GM23338 (cell line): ENCODE measurements around the gene RPL12. TPM values are rescaled to one million over a fixed set of nuclear protein-coding genes. Genes with fewer than 3 reads are reported as not detected.

Experiments
- ATAC-seq: fragments of 200-7000 bp; cut with Tn5 transposase; 3 replicates; pipeline ENCODE4 v1.9.1; 2020
- DNase-seq: peaks from one replicate; pipeline ENCODE4 v3.0.0-alpha.2; 2015; ENCODE audit warnings: low spot score
- H2AFZ ChIP-seq: fragments of 200-600 bp; sonication (generic); 2 replicates; pipeline ENCODE4 v1.8.0; 2016; ENCODE audit warnings: antibody characterized with exemption, mild to moderate bottlenecking, moderate library complexity
- H3F3A ChIP-seq: fragments of 200-600 bp; sonication (generic); replicated peaks from 2 replicates; pipeline ENCODE4 v1.8.0; 2017; ENCODE audit warnings: antibody characterized with exemption, mixed run types, low read depth
- H3K27ac ChIP-seq: fragments of 200-600 bp; sonication (generic); 2 replicates; pipeline ENCODE4 v1.6.1; 2016; ENCODE audit warnings: low read depth
- H3K27me3 ChIP-seq: fragments of 200-600 bp; sonication (generic); 2 replicates; pipeline ENCODE4 v1.8.0; 2016; ENCODE audit warnings: mild to moderate bottlenecking, mixed run types, moderate library complexity; ENCODE audit not compliant: insufficient read depth
- H3K36me3 ChIP-seq: fragments of 200-600 bp; sonication (generic); 2 replicates; pipeline ENCODE4 v1.8.0; 2016; ENCODE audit warnings: mild to moderate bottlenecking; ENCODE audit not compliant: insufficient read depth
- H3K4me1 ChIP-seq: fragments of 200-600 bp; sonication (generic); 2 replicates; pipeline ENCODE4 v1.8.0; 2016; ENCODE audit warnings: mild to moderate bottlenecking, moderate library complexity; ENCODE audit not compliant: insufficient read depth
- H3K4me2 ChIP-seq: fragments of 200-600 bp; sonication (generic); 2 replicates; pipeline ENCODE4 v1.7.1; 2017; ENCODE audit warnings: mixed run types
- H3K4me3 ChIP-seq: fragments of 200-600 bp; sonication (generic); 2 replicates; pipeline ENCODE4 v1.6.1; 2016; ENCODE audit warnings: mixed run types
- H3K79me2 ChIP-seq: fragments of 200-600 bp; sonication (generic); replicated peaks from 2 replicates; pipeline ENCODE4 v1.8.0; 2017; ENCODE audit warnings: mild to moderate bottlenecking; ENCODE audit not compliant: insufficient read depth
- H3K9me2 ChIP-seq: fragments of 200-600 bp; sonication (generic); 2 replicates; pipeline ENCODE4 v1.8.0; 2017; ENCODE audit not compliant: insufficient read depth
- H4K20me1 ChIP-seq: fragments of 200-600 bp; sonication (generic); replicated peaks from 2 replicates; pipeline ENCODE4 v1.8.0; 2017; ENCODE audit warnings: mild to moderate bottlenecking; ENCODE audit not compliant: insufficient read depth
- H3K27ac Mint-ChIP-seq: 2 replicates; pipeline ENCODE4 v1.8.0; 2020; ENCODE audit warnings: inconsistent platforms, mild to moderate bottlenecking, moderate library complexity, mixed read lengths
- H3K27me3 Mint-ChIP-seq: 3 replicates; pipeline ENCODE4 v1.8.0; 2022; ENCODE audit warnings: low read depth, mild to moderate bottlenecking, moderate library complexity, mixed read lengths, inconsistent platforms; ENCODE audit not compliant: insufficient read depth, poor library complexity
- H3K36me3 Mint-ChIP-seq: 3 replicates; pipeline ENCODE4 v1.8.0; 2021; ENCODE audit warnings: low read depth, mild to moderate bottlenecking, inconsistent platforms, moderate library complexity, mixed read lengths
- H3K4me1 Mint-ChIP-seq: 3 replicates; pipeline ENCODE4 v1.8.0; 2020; ENCODE audit warnings: mild to moderate bottlenecking, inconsistent platforms, mixed read lengths
- H3K4me3 Mint-ChIP-seq: 3 replicates; pipeline ENCODE4 v1.8.0; 2021; ENCODE audit warnings: moderate library complexity, mild to moderate bottlenecking, inconsistent platforms, mixed read lengths
- H3K9me3 Mint-ChIP-seq: 3 replicates; pipeline ENCODE4 v1.8.0; 2020; ENCODE audit warnings: moderate library complexity, mild to moderate bottlenecking, inconsistent platforms, mixed read lengths
- CREB1 ChIP-seq: fragments of 250-450 bp; sonication (Bioruptor Pico); IDR thresholded peaks from 2 replicates; pipeline ENCODE4 v1.5.0; 2020; ENCODE audit warnings: low read depth, mild to moderate bottlenecking, moderate library complexity
- EZH2 ChIP-seq: fragments of 200-600 bp; sonication (generic); IDR thresholded peaks from one replicate; pipeline ENCODE4 v1.8.0; 2017; ENCODE audit warnings: antibody characterized with exemption, mild to moderate bottlenecking, low read depth; ENCODE audit not compliant: unreplicated experiment
- EZH2phosphoT487 ChIP-seq: fragments of 200-600 bp; sonication (generic); IDR thresholded peaks from one replicate; pipeline ENCODE4 v1.8.1; 2018; ENCODE audit warnings: antibody characterized with exemption; ENCODE audit not compliant: unreplicated experiment
- JUNB ChIP-seq: IDR thresholded peaks from one replicate; pipeline ENCODE4 v1.6.1; 2016; ENCODE audit warnings: antibody characterized with exemption; ENCODE audit not compliant: unreplicated experiment
- NANOG ChIP-seq: IDR thresholded peaks from 2 replicates; pipeline ENCODE4 v1.6.1; 2016; ENCODE audit warnings: antibody characterized with exemption, borderline replicate concordance
- POLR2AphosphoS5 ChIP-seq: IDR thresholded peaks from 2 replicates; pipeline ENCODE4 v1.6.1; 2016; ENCODE audit warnings: antibody characterized with exemption, low read depth
- STAT1 ChIP-seq: IDR thresholded peaks from one replicate; pipeline ENCODE4 v1.6.1; 2016; ENCODE audit warnings: antibody characterized with exemption; ENCODE audit not compliant: unreplicated experiment
- ZNF114 ChIP-seq: fragments of 250-450 bp; sonication (Bioruptor Pico); IDR thresholded peaks from 2 replicates; pipeline ENCODE4 v1.5.0; 2020; ENCODE audit warnings: mild to moderate bottlenecking, moderate library complexity
- ZNF331 ChIP-seq: fragments of 250-450 bp; sonication (Bioruptor Pico); IDR thresholded peaks from 2 replicates; pipeline ENCODE4 v1.5.0; 2020; ENCODE audit warnings: low read depth, mild to moderate bottlenecking, moderate library complexity
- polyA plus RNA-seq: library from polyadenylated mRNA; unstranded; fragments of >200 nt; fragmentation: Nextera tagmentation; extraction: Ambion mirVana; gene quantifications from 2 replicates; pipeline ENCODE4 v1.2.1, GENCODE V29; 2016
- total RNA-seq: library from RNA; depleted of rRNA; stranded (reverse); fragments of >200 nt; shearing (Covaris generic); gene quantifications from 2 replicates; pipeline ENCODE4 v1.2.3, GENCODE V29; 2014
- TF ChIP-seq, protein P1 (sequence below), 2 experiments: fragments of 200-600 bp in 1 of 2; sonication (generic) in 1 of 2; conservative IDR thresholded peaks; 2 replicates each; pipeline versions ENCODE4 v1.5.1 to v1.6.1; 2016 to 2017; ENCODE audit warnings: antibody characterized with exemption in 2 of 2, low read depth in 2 of 2, mild to moderate bottlenecking in 2 of 2, moderate library complexity in 1 of 2
- TF ChIP-seq, protein P2 (sequence below): IDR thresholded peaks from 2 replicates; pipeline ENCODE4 v1.6.1; 2016; ENCODE audit warnings: antibody characterized with exemption
- TF ChIP-seq, protein P3 (sequence below): fragments of 250-450 bp; sonication (Bioruptor Pico); IDR thresholded peaks from 2 replicates; pipeline ENCODE4 v1.5.0; 2020; ENCODE audit warnings: mild to moderate bottlenecking, moderate library complexity
- TF ChIP-seq, protein P4 (sequence below): IDR thresholded peaks from one replicate; pipeline ENCODE4 v1.6.1; 2018; ENCODE audit warnings: antibody characterized with exemption; ENCODE audit not compliant: unreplicated experiment

RPL12 gene
- total and polyA plus RNA-seq, 2 experiments from 2014 or later, result 2,121 to 2,596 TPM

DNA sequence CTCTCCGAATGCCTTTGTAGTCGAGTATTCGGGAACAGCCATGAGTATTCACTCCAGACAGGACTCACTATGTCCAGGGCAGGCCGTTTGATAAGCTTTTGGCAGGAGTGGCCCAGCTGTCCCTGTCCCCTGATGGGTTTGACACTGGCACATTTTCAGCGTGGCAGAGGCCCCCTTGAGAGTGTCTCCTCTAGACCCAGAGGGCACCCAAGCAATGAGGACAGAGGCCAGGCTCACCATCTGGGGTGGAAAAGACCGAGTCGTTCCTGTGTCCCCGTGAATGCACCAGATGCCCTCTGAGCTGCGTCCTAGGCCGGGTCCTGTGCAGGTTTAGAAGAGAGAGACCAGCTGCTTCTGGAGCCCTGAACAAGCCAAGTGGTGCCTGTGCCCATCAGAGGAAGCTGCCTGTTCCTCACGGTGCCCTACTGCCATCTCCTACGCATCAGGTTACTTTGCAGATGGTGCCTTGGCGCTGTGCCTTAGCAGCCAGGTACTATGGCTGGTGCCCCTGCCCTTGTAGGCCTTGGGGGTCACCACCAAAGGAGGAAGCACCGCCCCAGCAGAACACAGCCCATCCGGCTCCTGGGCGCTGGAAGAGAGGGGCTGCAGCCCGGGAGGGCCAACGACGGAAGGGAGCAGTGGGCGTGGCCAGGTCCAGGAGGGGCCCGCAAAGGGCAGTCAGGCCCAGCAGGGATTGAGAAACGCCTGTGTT is 42.5 kb upstream of the RPL12 start:
- no peak overlapping the region for H3K4me3 ChIP-seq
- H3K4me3 Mint-ChIP-seq, result no peak overlapping the region
- no peak overlapping the region for H2AFZ ChIP-seq
- peaks cover 17% of the 10 kb centered on the region; the same call in 2 of the 3 replicates for H3K36me3 Mint-ChIP-seq
- H3F3A ChIP-seq, result no peaks in the 10 kb centered on the region
- H3K27me3 ChIP-seq, result no peaks in the 10 kb centered on the region
- H3K27me3 Mint-ChIP-seq, result peaks cover 6% of the 10 kb centered on the region
- peaks cover 5% of the 10 kb centered on the region for H3K4me1 Mint-ChIP-seq
- no peaks in the 10 kb centered on the region; the same call in 1 of the 2 replicates for H3K36me3 ChIP-seq
- H3K4me2 ChIP-seq, result no peak overlapping the region
- DNase-seq (no peak), ATAC-seq (no peak)
- H4K20me1 ChIP-seq, result no peaks in the 10 kb centered on the region; the same call in 1 of the 2 replicates
- H3K4me1 ChIP-seq, result no peaks in the 10 kb centered on the region
- TF ChIP-seq, protein P1, sequence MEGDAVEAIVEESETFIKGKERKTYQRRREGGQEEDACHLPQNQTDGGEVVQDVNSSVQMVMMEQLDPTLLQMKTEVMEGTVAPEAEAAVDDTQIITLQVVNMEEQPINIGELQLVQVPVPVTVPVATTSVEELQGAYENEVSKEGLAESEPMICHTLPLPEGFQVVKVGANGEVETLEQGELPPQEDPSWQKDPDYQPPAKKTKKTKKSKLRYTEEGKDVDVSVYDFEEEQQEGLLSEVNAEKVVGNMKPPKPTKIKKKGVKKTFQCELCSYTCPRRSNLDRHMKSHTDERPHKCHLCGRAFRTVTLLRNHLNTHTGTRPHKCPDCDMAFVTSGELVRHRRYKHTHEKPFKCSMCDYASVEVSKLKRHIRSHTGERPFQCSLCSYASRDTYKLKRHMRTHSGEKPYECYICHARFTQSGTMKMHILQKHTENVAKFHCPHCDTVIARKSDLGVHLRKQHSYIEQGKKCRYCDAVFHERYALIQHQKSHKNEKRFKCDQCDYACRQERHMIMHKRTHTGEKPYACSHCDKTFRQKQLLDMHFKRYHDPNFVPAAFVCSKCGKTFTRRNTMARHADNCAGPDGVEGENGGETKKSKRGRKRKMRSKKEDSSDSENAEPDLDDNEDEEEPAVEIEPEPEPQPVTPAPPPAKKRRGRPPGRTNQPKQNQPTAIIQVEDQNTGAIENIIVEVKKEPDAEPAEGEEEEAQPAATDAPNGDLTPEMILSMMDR (conservative IDR thresholded peaks at IDR 0.05; ENCODE audit: low read depth in 2 of 2), result no peak
- TF ChIP-seq, protein P2, sequence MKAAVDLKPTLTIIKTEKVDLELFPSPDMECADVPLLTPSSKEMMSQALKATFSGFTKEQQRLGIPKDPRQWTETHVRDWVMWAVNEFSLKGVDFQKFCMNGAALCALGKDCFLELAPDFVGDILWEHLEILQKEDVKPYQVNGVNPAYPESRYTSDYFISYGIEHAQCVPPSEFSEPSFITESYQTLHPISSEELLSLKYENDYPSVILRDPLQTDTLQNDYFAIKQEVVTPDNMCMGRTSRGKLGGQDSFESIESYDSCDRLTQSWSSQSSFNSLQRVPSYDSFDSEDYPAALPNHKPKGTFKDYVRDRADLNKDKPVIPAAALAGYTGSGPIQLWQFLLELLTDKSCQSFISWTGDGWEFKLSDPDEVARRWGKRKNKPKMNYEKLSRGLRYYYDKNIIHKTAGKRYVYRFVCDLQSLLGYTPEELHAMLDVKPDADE, result no peak
- TF ChIP-seq CREB1 (CRISPR knock-in tag), result no peak
- TF ChIP-seq EZH2, result no peak
- no peak for TF ChIP-seq ZNF331 (CRISPR knock-in tag)
- TF ChIP-seq ZNF114 (CRISPR knock-in tag), result no peak
- TF ChIP-seq, protein P3, sequence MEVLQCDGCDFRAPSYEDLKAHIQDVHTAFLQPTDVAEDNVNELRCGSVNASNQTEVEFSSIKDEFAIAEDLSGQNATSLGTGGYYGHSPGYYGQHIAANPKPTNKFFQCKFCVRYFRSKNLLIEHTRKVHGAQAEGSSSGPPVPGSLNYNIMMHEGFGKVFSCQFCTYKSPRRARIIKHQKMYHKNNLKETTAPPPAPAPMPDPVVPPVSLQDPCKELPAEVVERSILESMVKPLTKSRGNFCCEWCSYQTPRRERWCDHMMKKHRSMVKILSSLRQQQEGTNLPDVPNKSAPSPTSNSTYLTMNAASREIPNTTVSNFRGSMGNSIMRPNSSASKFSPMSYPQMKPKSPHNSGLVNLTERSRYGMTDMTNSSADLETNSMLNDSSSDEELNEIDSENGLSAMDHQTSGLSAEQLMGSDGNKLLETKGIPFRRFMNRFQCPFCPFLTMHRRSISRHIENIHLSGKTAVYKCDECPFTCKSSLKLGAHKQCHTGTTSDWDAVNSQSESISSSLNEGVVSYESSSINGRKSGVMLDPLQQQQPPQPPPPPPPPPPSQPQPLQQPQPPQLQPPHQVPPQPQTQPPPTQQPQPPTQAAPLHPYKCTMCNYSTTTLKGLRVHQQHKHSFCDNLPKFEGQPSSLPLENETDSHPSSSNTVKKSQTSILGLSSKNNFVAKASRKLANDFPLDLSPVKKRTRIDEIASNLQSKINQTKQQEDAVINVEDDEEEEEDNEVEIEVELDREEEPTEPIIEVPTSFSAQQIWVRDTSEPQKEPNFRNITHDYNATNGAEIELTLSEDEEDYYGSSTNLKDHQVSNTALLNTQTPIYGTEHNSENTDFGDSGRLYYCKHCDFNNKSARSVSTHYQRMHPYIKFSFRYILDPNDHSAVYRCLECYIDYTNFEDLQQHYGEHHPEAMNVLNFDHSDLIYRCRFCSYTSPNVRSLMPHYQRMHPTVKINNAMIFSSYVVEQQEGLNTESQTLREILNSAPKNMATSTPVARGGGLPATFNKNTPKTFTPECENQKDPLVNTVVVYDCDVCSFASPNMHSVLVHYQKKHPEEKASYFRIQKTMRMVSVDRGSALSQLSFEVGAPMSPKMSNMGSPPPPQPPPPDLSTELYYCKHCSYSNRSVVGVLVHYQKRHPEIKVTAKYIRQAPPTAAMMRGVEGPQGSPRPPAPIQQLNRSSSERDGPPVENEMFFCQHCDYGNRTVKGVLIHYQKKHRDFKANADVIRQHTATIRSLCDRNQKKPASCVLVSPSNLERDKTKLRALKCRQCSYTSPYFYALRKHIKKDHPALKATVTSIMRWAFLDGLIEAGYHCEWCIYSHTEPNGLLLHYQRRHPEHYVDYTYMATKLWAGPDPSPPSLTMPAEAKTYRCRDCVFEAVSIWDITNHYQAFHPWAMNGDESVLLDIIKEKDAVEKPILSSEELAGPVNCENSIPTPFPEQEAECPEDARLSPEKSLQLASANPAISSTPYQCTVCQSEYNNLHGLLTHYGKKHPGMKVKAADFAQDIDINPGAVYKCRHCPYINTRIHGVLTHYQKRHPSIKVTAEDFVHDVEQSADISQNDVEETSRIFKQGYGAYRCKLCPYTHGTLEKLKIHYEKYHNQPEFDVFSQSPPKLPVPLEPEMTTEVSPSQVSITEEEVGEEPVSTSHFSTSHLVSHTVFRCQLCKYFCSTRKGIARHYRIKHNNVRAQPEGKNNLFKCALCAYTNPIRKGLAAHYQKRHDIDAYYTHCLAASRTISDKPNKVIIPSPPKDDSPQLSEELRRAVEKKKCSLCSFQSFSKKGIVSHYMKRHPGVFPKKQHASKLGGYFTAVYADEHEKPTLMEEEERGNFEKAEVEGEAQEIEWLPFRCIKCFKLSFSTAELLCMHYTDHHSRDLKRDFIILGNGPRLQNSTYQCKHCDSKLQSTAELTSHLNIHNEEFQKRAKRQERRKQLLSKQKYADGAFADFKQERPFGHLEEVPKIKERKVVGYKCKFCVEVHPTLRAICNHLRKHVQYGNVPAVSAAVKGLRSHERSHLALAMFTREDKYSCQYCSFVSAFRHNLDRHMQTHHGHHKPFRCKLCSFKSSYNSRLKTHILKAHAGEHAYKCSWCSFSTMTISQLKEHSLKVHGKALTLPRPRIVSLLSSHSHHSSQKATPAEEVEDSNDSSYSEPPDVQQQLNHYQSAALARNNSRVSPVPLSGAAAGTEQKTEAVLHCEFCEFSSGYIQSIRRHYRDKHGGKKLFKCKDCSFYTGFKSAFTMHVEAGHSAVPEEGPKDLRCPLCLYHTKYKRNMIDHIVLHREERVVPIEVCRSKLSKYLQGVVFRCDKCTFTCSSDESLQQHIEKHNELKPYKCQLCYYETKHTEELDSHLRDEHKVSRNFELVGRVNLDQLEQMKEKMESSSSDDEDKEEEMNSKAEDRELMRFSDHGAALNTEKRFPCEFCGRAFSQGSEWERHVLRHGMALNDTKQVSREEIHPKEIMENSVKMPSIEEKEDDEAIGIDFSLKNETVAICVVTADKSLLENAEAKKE (CRISPR knock-in tag), result no peak
- no peak for TF ChIP-seq POLR2AphosphoS5
- TF ChIP-seq EZH2phosphoT487, result no peak
- TF ChIP-seq NANOG, result no peak
- no peak for TF ChIP-seq STAT1
- TF ChIP-seq, protein P4, sequence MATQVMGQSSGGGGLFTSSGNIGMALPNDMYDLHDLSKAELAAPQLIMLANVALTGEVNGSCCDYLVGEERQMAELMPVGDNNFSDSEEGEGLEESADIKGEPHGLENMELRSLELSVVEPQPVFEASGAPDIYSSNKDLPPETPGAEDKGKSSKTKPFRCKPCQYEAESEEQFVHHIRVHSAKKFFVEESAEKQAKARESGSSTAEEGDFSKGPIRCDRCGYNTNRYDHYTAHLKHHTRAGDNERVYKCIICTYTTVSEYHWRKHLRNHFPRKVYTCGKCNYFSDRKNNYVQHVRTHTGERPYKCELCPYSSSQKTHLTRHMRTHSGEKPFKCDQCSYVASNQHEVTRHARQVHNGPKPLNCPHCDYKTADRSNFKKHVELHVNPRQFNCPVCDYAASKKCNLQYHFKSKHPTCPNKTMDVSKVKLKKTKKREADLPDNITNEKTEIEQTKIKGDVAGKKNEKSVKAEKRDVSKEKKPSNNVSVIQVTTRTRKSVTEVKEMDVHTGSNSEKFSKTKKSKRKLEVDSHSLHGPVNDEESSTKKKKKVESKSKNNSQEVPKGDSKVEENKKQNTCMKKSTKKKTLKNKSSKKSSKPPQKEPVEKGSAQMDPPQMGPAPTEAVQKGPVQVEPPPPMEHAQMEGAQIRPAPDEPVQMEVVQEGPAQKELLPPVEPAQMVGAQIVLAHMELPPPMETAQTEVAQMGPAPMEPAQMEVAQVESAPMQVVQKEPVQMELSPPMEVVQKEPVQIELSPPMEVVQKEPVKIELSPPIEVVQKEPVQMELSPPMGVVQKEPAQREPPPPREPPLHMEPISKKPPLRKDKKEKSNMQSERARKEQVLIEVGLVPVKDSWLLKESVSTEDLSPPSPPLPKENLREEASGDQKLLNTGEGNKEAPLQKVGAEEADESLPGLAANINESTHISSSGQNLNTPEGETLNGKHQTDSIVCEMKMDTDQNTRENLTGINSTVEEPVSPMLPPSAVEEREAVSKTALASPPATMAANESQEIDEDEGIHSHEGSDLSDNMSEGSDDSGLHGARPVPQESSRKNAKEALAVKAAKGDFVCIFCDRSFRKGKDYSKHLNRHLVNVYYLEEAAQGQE, result no peak
- TF ChIP-seq JUNB, result no peak
- H3K9me2 ChIP-seq, result no peaks in the 10 kb centered on the region
- H3K79me2 ChIP-seq, result no peaks in the 10 kb centered on the region
- H3K27ac Mint-ChIP-seq, result no peak overlapping the region
- H3K9me3 Mint-ChIP-seq, result no peaks in the 10 kb centered on the region
- H3K27ac ChIP-seq, result peak overlapping the region; percentile 39; the same call in 1 of the 2 replicates
